Testis (tissue), 2 donors: ENCODE results near the gene CBLN4.

Source experiments
- POLR2A ChIP-seq: fragments of 450-650 bp; IDR thresholded peaks from one replicate; pipeline ENCODE4 v1.6.1; 2017; ENCODE audit warnings: antibody characterized with exemption, mild to moderate bottlenecking, moderate library complexity
- TF ChIP-seq, protein P1 (sequence below), 3 experiments: fragments of 450-650 bp in 2 of 3; fragments of 200-600 bp in 1 of 3; sonication (generic) in 1 of 3; IDR thresholded peaks; one replicate each; pipeline ENCODE4 v1.5.1; 2016 to 2019; ENCODE audit warnings: antibody characterized with exemption in 3 of 3, mild to moderate bottlenecking in 2 of 3, moderate library complexity in 1 of 3

DNA sequence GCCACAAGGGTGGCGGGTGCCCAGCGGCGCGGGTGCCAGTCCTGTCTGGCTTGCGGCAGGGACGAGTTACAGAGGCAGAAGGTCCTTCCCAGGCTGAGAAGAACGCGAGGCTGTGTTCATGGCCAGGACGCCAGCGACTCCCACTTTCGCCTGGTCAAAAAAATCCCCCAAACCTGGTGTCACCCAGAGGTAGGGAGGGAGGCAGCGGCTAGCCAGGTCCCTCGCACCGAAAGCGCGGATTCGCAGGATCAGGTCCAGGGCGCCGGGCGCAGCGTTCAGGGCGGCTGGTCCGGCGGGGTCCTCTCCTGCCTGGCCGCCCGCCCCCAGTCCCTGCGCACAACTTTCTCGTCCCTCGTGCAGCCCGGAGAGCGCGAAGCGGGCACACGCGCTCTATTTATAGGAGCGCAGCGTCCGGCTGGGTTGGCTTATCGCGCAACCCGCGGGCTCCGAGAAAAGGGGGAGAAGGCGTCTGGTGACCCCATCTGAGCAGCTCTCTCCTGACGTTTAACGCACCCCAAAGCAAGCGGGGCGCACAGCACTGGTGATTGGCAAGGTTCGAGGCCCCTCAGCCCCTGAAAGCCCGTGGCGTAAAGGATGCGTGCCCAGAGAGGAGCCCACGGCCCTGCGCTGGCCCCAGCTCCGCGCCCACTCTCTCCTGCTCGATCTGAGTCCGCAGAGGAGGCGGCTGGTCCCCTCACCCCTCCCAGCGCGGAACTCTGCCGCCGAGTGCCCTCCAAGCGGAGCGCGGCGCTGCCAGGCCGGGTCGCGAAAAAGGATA is 519 bp downstream of the CBLN4 start:
- TF ChIP-seq, protein P1, sequence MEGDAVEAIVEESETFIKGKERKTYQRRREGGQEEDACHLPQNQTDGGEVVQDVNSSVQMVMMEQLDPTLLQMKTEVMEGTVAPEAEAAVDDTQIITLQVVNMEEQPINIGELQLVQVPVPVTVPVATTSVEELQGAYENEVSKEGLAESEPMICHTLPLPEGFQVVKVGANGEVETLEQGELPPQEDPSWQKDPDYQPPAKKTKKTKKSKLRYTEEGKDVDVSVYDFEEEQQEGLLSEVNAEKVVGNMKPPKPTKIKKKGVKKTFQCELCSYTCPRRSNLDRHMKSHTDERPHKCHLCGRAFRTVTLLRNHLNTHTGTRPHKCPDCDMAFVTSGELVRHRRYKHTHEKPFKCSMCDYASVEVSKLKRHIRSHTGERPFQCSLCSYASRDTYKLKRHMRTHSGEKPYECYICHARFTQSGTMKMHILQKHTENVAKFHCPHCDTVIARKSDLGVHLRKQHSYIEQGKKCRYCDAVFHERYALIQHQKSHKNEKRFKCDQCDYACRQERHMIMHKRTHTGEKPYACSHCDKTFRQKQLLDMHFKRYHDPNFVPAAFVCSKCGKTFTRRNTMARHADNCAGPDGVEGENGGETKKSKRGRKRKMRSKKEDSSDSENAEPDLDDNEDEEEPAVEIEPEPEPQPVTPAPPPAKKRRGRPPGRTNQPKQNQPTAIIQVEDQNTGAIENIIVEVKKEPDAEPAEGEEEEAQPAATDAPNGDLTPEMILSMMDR (IDR thresholded peaks at IDR 0.05), result no peak
- no peak for TF ChIP-seq POLR2A
